CD14-positive monocyte (primary cell): ENCODE results near the gene C19orf25. TPM values are rescaled to one million over a fixed set of nuclear protein-coding genes. Genes with fewer than 3 reads are reported as not detected.
A peak's percentile ranks its signal among the peaks of the same experiment; 100 is the strongest.

ENCODE experiments used
- DNase-seq, 3 donors: peaks; one replicate each; pipeline ENCODE4 v3.0.0-alpha.2; 2011 to 2022
- H2AFZ ChIP-seq: 2 replicates; pipeline ENCODE4 v1.6.0; 2012; ENCODE audit warnings: mild to moderate bottlenecking, low read depth, low read length, inconsistent platforms; ENCODE audit not compliant: insufficient read depth, poor library complexity, severe bottlenecking
- H3K27ac ChIP-seq, 2 donors: 1 replicate in 1 of 2; 2 replicates in 1 of 2; pipeline ENCODE4 v1.5.1; 2012 to 2013; ENCODE audit warnings: low read length in 2 of 2, control low read depth in 1 of 2, inconsistent platforms in 1 of 2, low read depth in 1 of 2, mild to moderate bottlenecking in 1 of 2
- H3K27me3 ChIP-seq, 2 donors: one replicate each; pipeline versions ENCODE4 v1.6.0 to v1.6.1; 2011 to 2013; ENCODE audit warnings: low read length in 2 of 2; ENCODE audit not compliant: control insufficient read depth in 2 of 2, insufficient read depth in 2 of 2
- H3K36me3 ChIP-seq, 2 donors: replicated peaks in 1 of 2; 1 replicate in 1 of 2; 2 replicates in 1 of 2; pipeline versions ENCODE4 v1.5.1 to v1.6.1; 2012 to 2013; ENCODE audit warnings: low read length in 2 of 2, control low read depth in 1 of 2, inconsistent platforms in 1 of 2, mild to moderate bottlenecking in 1 of 2; ENCODE audit not compliant: insufficient read depth in 2 of 2, control insufficient read depth in 1 of 2
- H3K4me1 ChIP-seq, 2 donors: 1 replicate in 1 of 2; 2 replicates in 1 of 2; pipeline versions ENCODE4 v1.5.1 to v1.6.1; 2012 to 2013; ENCODE audit warnings: low read length in 2 of 2, control low read depth in 1 of 2, inconsistent platforms in 1 of 2, mild to moderate bottlenecking in 1 of 2, moderate library complexity in 1 of 2; ENCODE audit not compliant: insufficient read depth in 2 of 2, control insufficient read depth in 1 of 2
- H3K4me2 ChIP-seq: replicated peaks from 2 replicates; pipeline ENCODE3; 2012; ENCODE audit warnings: low read length, moderate library complexity, mild to moderate bottlenecking; ENCODE audit not compliant: poor library complexity, severe bottlenecking; ENCODE audit errors: extremely low read depth
- H3K4me3 ChIP-seq, 3 experiments: fragments of 200-600 bp in 1 of 3; sonication (generic) in 1 of 3; replicated peaks in 1 of 3; 1 replicate in 2 of 3; 2 replicates in 1 of 3; pipeline ENCODE4 v1.5.1; 2011 to 2013; ENCODE audit warnings: low read length in 3 of 3, mild to moderate bottlenecking in 3 of 3, control low read depth in 2 of 3, low read depth in 2 of 3, inconsistent platforms in 1 of 3, moderate library complexity in 1 of 3
- H3K79me2 ChIP-seq: 2 replicates; pipeline ENCODE4 v1.6.0; 2012; ENCODE audit warnings: mild to moderate bottlenecking, control low read depth, inconsistent platforms, low read length, moderate library complexity; ENCODE audit not compliant: insufficient read depth
- H3K9ac ChIP-seq: 2 replicates; pipeline ENCODE4 v1.6.0; 2017; ENCODE audit warnings: low read length, mild to moderate bottlenecking; ENCODE audit not compliant: insufficient read depth, poor library complexity, severe bottlenecking
- H3K9me3 ChIP-seq, 2 donors: replicated peaks in 1 of 2; 1 replicate in 1 of 2; 2 replicates in 1 of 2; pipeline versions ENCODE4 v1.5.1 to v1.6.1; 2012 to 2013; ENCODE audit warnings: low read length in 2 of 2, control low read depth in 1 of 2; ENCODE audit not compliant: control insufficient read depth in 1 of 2, insufficient read depth in 1 of 2
- H4K20me1 ChIP-seq: 2 replicates; pipeline ENCODE4 v1.6.0; 2012; ENCODE audit warnings: mild to moderate bottlenecking, low read length, control low read depth, moderate library complexity; ENCODE audit not compliant: insufficient read depth
- H3K27ac Mint-ChIP-seq, 7 donors: one replicate each; pipeline ENCODE4 v1.8.0; 2020; ENCODE audit warnings: mild to moderate bottlenecking in 7 of 7, mixed read lengths in 7 of 7, moderate library complexity in 6 of 7, inconsistent platforms in 2 of 7
- H3K27me3 Mint-ChIP-seq, 3 donors: one replicate each; pipeline ENCODE4 v1.8.0; 2021 to 2022; ENCODE audit warnings: low read depth in 3 of 3, mild to moderate bottlenecking in 3 of 3, mixed read lengths in 3 of 3, moderate library complexity in 3 of 3, inconsistent platforms in 1 of 3
- H3K36me3 Mint-ChIP-seq, 2 donors: one replicate each; pipeline ENCODE4 v1.8.0; 2020; ENCODE audit warnings: mixed read lengths in 2 of 2, inconsistent platforms in 1 of 2, mild to moderate bottlenecking in 1 of 2
- H3K4me1 Mint-ChIP-seq: one replicate; pipeline ENCODE4 v1.8.0; 2020; ENCODE audit warnings: mild to moderate bottlenecking, mixed read lengths
- H3K4me3 Mint-ChIP-seq, 2 donors: one replicate each; pipeline ENCODE4 v1.8.0; 2020; ENCODE audit warnings: mild to moderate bottlenecking in 2 of 2, mixed read lengths in 2 of 2, moderate library complexity in 1 of 2
- H3K9me3 Mint-ChIP-seq, 7 donors: one replicate each; pipeline ENCODE4 v1.8.0; 2020 to 2022; ENCODE audit warnings: mixed read lengths in 7 of 7, mild to moderate bottlenecking in 6 of 7, moderate library complexity in 6 of 7, inconsistent platforms in 2 of 7
- CTCF ChIP-seq: fragments of 200-600 bp; IDR thresholded peaks from one replicate; pipeline ENCODE4 v1.8.0; 2022; ENCODE audit warnings: antibody characterized with exemption, mild to moderate bottlenecking
- WGBS: methylation state at CpG from one replicate; pipeline ENCODE4 v1.1.5; 2013; ENCODE audit warnings: missing lambda C conversion rate; ENCODE audit not compliant: insufficient coverage; 5-methylcytosine and 5-hydroxymethylcytosine counted together
- intact Hi-C, 2 donors: fragments of 100-400 bp; cut with micrococcal nuclease; formaldehyde crosslinking; loops; one replicate each; pipeline versions ENCODE4 v1.15.0 to v1.15.1; 2023
- polyA plus RNA-seq, 3 donors: library from polyadenylated mRNA; depleted of rRNA in 1 of 3; unstranded in 2 of 3; stranded (reverse) in 1 of 3; fragments of 300-500 nt in 2 of 3; fragments of >200 nt in 1 of 3; fragmentation: Illumina TruSeq in 2 of 3; gene quantifications; 1 replicate in 2 of 3; 2 replicates in 1 of 3; pipeline ENCODE4 v1.2.3, GENCODE V29; 2012 to 2021

Gene C19orf25
- polyA plus RNA-seq, 3 donors, result 18.2 to 20.9 (median 19.9) TPM

- Histone ChIP-seq H3K79me2 (no peaks in the 10 kb centered on the region), H3K9me3 (peaks cover 14 to 31% of the 10 kb centered on the region in 2 donors), H3K36me3 (no peaks in the 10 kb centered on the region), H3K9ac (no peak overlapping the region), H2AFZ (peak overlapping the region; percentile 72), H3K27me3 (peaks cover 3 to 53% of the 10 kb centered on the region in 2 donors), H3K4me3 (peak overlapping the region in 1 of 3 experiments; percentile 62), H3K27ac (peak overlapping the region in 1 of 2 donors; percentile 11), H3K4me2 (peak overlapping the region; percentile 65), H3K4me1 (peaks cover 8 to 13% of the 10 kb centered on the region in 2 donors), H4K20me1 (no peaks in the 10 kb centered on the region)
- no peak overlapping the region for H3K4me3 Mint-ChIP-seq
- DNase-seq, result no peak
- H3K36me3 Mint-ChIP-seq, result peaks cover 0 to 1% of the 10 kb centered on the region in 2 donors
- peaks cover 11% of the 10 kb centered on the region for H3K4me1 Mint-ChIP-seq
- intact Hi-C loops, result no loop called here
- WGBS, result 77% methylated on average over 17 of the region's 23 CpGs
- peaks cover 51 to 80% (median 70%) of the 10 kb centered on the region in 3 donors for H3K27me3 Mint-ChIP-seq
- peak overlapping the region in 2 of 7 donors; percentile 20 to 67 for H3K27ac Mint-ChIP-seq
- peaks cover 15 to 46% (median 31%) of the 10 kb centered on the region in 7 donors for H3K9me3 Mint-ChIP-seq
- TF ChIP-seq CTCF, result no peak
Observed at GRCh38 chr19:1507192-1507660, 28.2 kb upstream of the C19orf25 start.

- H3K27ac Mint-ChIP-seq, result peak overlapping the region in 1 of 7 donors; percentile 23
- no peaks in the 10 kb centered on the region for H3K36me3 ChIP-seq
- peaks cover 14 to 31% of the 10 kb centered on the region in 2 donors for H3K9me3 ChIP-seq
- no peak overlapping the region for H3K9ac ChIP-seq
- 91% methylated on average over 35 of the region's 45 CpGs for WGBS
- peaks cover 3 to 44% of the 10 kb centered on the region in 2 donors for H3K27me3 ChIP-seq
- no peaks in the 10 kb centered on the region for H4K20me1 ChIP-seq
- H3K79me2 ChIP-seq, result no peaks in the 10 kb centered on the region
- H3K4me3 Mint-ChIP-seq, result peak overlapping the region in 1 of 2 donors; percentile 60
- peaks cover 44 to 76% (median 66%) of the 10 kb centered on the region in 3 donors for H3K27me3 Mint-ChIP-seq
- H2AFZ ChIP-seq, result no peak overlapping the region
- peaks cover 15 to 43% (median 30%) of the 10 kb centered on the region in 7 donors for H3K9me3 Mint-ChIP-seq
- intact Hi-C loops, result no loop called here
- H3K4me3 ChIP-seq, result no peak overlapping the region
- H3K27ac ChIP-seq, result no peak overlapping the region
- no peak for DNase-seq
- no peak for TF ChIP-seq CTCF
- peaks cover 11% of the 10 kb centered on the region for H3K4me1 Mint-ChIP-seq
- H3K4me1 ChIP-seq, result peaks cover 8 to 13% of the 10 kb centered on the region in 2 donors
- peaks cover 0 to 1% of the 10 kb centered on the region in 2 donors for H3K36me3 Mint-ChIP-seq
- H3K4me2 ChIP-seq, result no peak overlapping the region
Observed at GRCh38 chr19:1505991-1506881, 27.2 kb upstream of the C19orf25 start.
